Endothelial cell of umbilical vein (primary cell): Measurements from ENCODE around the gene CA5A. TPM values are rescaled to one million over a fixed set of nuclear protein-coding genes. Genes with fewer than 3 reads are reported as not detected.

Experiments
- BruUV-seq: library from RNA; stranded (reverse); fragments of 400-500 nt; replicated peaks from 2 replicates; lab custom pipeline; 2021; lab: Mats Ljungman, UMichigan
- CTCF ChIA-PET: fragments of 300-600, 350-600 bp; sonication (Branson Sonifier 250); formaldehyde crosslinking; loops from one replicate; lab custom pipeline; 2021; ENCODE audit warnings: antibody characterized with exemption, inconsistent platforms; lab: Charles Lee
- POLR2A ChIA-PET: fragments of 300-600, 350-600 bp; sonication (Branson Sonifier 250); formaldehyde crosslinking; loops from one replicate; lab custom pipeline; 2021; ENCODE audit warnings: antibody characterized with exemption, inconsistent platforms; lab: Charles Lee
- DNase-seq: peaks from one replicate; pipeline ENCODE4 v3.0.0-alpha.2; 2011; ENCODE audit warnings: low read depth, low spot score
- FAIRE-seq: peaks from 2 replicates; lab custom pipeline; 2011; peaks lifted over from hg19 to GRCh38; lab: Jason Lieb, UNC
- H2AFZ ChIP-seq: 2 replicates; pipeline ENCODE4 v1.6.0; 2012; ENCODE audit warnings: low read depth, low read length, control low read depth, inconsistent platforms
- H3K27ac ChIP-seq: 2 replicates; pipeline ENCODE4 v1.5.1; 2011; ENCODE audit warnings: low read depth, mild to moderate bottlenecking, control low read depth, low read length, moderate library complexity; ENCODE audit not compliant: insufficient read depth
- H3K27me3 ChIP-seq, 2 experiments: 2 replicates each; pipeline versions ENCODE4 v1.6.0 to v1.6.1; 2011; ENCODE audit warnings: low read length in 2 of 2, mixed read lengths in 1 of 2; ENCODE audit not compliant: control insufficient read depth in 2 of 2, insufficient read depth in 2 of 2
- H3K36me3 ChIP-seq, 2 experiments: 2 replicates in 1 of 2; 3 replicates in 1 of 2; pipeline ENCODE4 v1.5.1; 2011; ENCODE audit warnings: low read length in 2 of 2, mild to moderate bottlenecking in 1 of 2, moderate library complexity in 1 of 2; ENCODE audit not compliant: control insufficient read depth in 2 of 2, insufficient read depth in 2 of 2; ENCODE audit errors: extremely low read depth in 1 of 2
- H3K4me1 ChIP-seq: 3 replicates; pipeline ENCODE4 v1.5.1; 2011; ENCODE audit warnings: mild to moderate bottlenecking, low read length; ENCODE audit not compliant: control insufficient read depth, insufficient read depth; ENCODE audit errors: extremely low read depth
- H3K4me2 ChIP-seq: 2 replicates; pipeline ENCODE4 v1.6.1; 2011; ENCODE audit warnings: low read length, control low read depth, mixed read lengths; ENCODE audit not compliant: insufficient read depth
- H3K4me3 ChIP-seq, 3 experiments: fragments of 200-600 bp in 1 of 3; sonication (generic), shearing (Covaris generic) in 1 of 3; replicated peaks in 1 of 3; 2 replicates each; pipeline ENCODE4 v1.5.1; 2011 to 2016; ENCODE audit warnings: control low read depth in 3 of 3, low read length in 3 of 3, mild to moderate bottlenecking in 2 of 3, inconsistent platforms in 1 of 3, low read depth in 1 of 3, moderate library complexity in 1 of 3; ENCODE audit not compliant: insufficient read depth in 1 of 3
- H3K79me2 ChIP-seq: 2 replicates; pipeline ENCODE4 v1.6.0; 2012; ENCODE audit warnings: low read length, inconsistent platforms; ENCODE audit not compliant: control insufficient read depth, insufficient read depth
- H3K9ac ChIP-seq: replicated peaks from 2 replicates; pipeline ENCODE3; 2011; ENCODE audit warnings: low read length, control low read depth; ENCODE audit not compliant: insufficient read depth; ENCODE audit errors: extremely low read depth
- H3K9me1 ChIP-seq: replicated peaks from 3 replicates; pipeline ENCODE4 v1.6.0; 2011; ENCODE audit warnings: mild to moderate bottlenecking, low read length; ENCODE audit not compliant: control insufficient read depth, insufficient read depth; ENCODE audit errors: extremely low read depth
- H3K9me3 ChIP-seq: replicated peaks from 2 replicates; pipeline ENCODE4 v1.5.1; 2012; ENCODE audit warnings: low read length, inconsistent platforms; ENCODE audit not compliant: control insufficient read depth, insufficient read depth
- H4K20me1 ChIP-seq: replicated peaks from 2 replicates; pipeline ENCODE3; 2011; ENCODE audit warnings: mild to moderate bottlenecking, low read length; ENCODE audit not compliant: control insufficient read depth, insufficient read depth; ENCODE audit errors: extremely low read depth
- EZH2 ChIP-seq: IDR thresholded peaks from 2 replicates; pipeline ENCODE4 v1.6.1; 2012; ENCODE audit warnings: borderline replicate concordance, low read depth, mild to moderate bottlenecking, moderate library complexity, low read length, inconsistent platforms; ENCODE audit not compliant: severe bottlenecking
- FOS ChIP-seq: IDR thresholded peaks from 2 replicates; pipeline ENCODE4 v1.6.1; 2011; ENCODE audit warnings: mild to moderate bottlenecking, low read length, moderate library complexity, borderline replicate concordance; ENCODE audit not compliant: insufficient read depth
- GATA2 ChIP-seq: IDR thresholded peaks from 2 replicates; pipeline ENCODE4 v1.7.0; 2011; ENCODE audit warnings: low read depth, mild to moderate bottlenecking, moderate library complexity, mixed read lengths, low read length; ENCODE audit not compliant: insufficient read length, insufficient read depth
- JUN ChIP-seq: IDR thresholded peaks from 2 replicates; pipeline ENCODE4 v1.6.1; 2011; ENCODE audit warnings: borderline replicate concordance, low read depth; ENCODE audit not compliant: insufficient read length, insufficient read depth
- MYC ChIP-seq: IDR thresholded peaks from one replicate; pipeline ENCODE4 v1.6.1; 2011; ENCODE audit warnings: mild to moderate bottlenecking, low read depth, low read length
- POLR2A ChIP-seq: IDR thresholded peaks from 2 replicates; pipeline ENCODE4 v1.6.1; 2012; ENCODE audit warnings: low read depth, mild to moderate bottlenecking, control low read depth, low read length
- POLR2AphosphoS5 ChIP-seq: IDR thresholded peaks from 2 replicates; pipeline ENCODE4 v1.6.1; 2012; ENCODE audit warnings: low read depth, mild to moderate bottlenecking, control low read depth, low read length, moderate library complexity; ENCODE audit not compliant: insufficient read depth
- dilution Hi-C: fragments of 300-500 bp; cut with MboI; formaldehyde crosslinking; loops from one replicate; pipeline ENCODE4 v1.15.0; 2019; ENCODE audit warnings: low sequenced_read_pairs; ENCODE audit not compliant: extremely low pct_ligation_motif_present
- intact Hi-C: fragments of 100-400 bp; cut with micrococcal nuclease; formaldehyde crosslinking; loops from one replicate; pipeline ENCODE4 v1.10.0; 2022
- polyA plus RNA-seq, 4 experiments: library from polyadenylated mRNA; depleted of rRNA in 3 of 4; stranded (reverse) in 3 of 4; unstranded in 1 of 4; fragments of >200 nt; gene quantifications; 2 replicates each; pipeline versions ENCODE4 v1.2.1 to v1.2.3, GENCODE V29; 2011 to 2012; ENCODE audit warnings: missing spikeins in 1 of 4
- total RNA-seq: library from RNA; stranded (reverse); gene quantifications from 2 replicates; pipeline ENCODE4 v1.2.3, GENCODE V29; 2021
- TF ChIP-seq, protein P1 (sequence below), 2 donors: IDR thresholded peaks; 1 replicate in 1 of 2; 2 replicates in 1 of 2; pipeline ENCODE4 v1.5.1; 2011; ENCODE audit warnings: low read length in 2 of 2, mild to moderate bottlenecking in 2 of 2, moderate library complexity in 2 of 2, control low read depth in 1 of 2, inconsistent platforms in 1 of 2, low read depth in 1 of 2; ENCODE audit not compliant: insufficient read depth in 1 of 2; ENCODE audit errors: extremely low read depth in 1 of 2
- TF ChIP-seq, protein P2 (sequence below): IDR thresholded peaks from 2 replicates; pipeline ENCODE4 v1.6.1; 2011; ENCODE audit not compliant: insufficient read depth, insufficient read length

CA5A gene
- total and polyA plus RNA-seq, 2 donors (not counting 3 experiments of a cell fraction or from before 2014, with no cell fraction given), result not detected

DNA sequence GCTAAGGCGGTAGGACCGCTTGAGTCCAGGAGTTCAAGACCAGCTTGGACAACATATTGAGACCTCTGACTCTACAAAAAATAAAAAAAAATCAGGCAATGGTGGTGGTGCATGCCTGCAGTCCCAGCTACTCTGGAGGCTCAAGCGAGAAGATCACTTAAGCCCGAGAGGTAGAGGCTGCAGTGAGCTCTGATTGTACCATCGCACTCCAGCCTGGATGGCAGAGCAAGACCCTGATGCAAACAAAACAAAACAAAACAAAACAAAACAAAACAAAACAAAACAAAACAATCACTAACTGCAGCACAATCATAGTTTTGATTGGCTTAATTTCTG, 12.4 kb upstream of the CA5A start:
- Histone ChIP-seq H3K27me3 (no peaks in the 10 kb centered on the region), H3K4me1 (peaks cover 17% of the 10 kb centered on the region), H4K20me1 (no peaks in the 10 kb centered on the region), H3K9ac (no peak overlapping the region), H3K9me3 (no peaks in the 10 kb centered on the region), H3K79me2 (peaks cover 21% of the 10 kb centered on the region), H3K27ac (no peak overlapping the region), H2AFZ (no peak overlapping the region), H3K4me2 (no peak overlapping the region), H3K36me3 (no peaks in the 10 kb centered on the region), H3K9me1 (no peaks in the 10 kb centered on the region), H3K4me3 (no peak overlapping the region)
- dilution Hi-C loops (no loop called here), intact Hi-C loops (no loop called here)
- BruUV-seq, result no TSS peak
- ChIA-PET CTCF (interaction anchor here (1.0 to 1.3 kb wide), 2 partner anchors 7 to 108 kb away, joined by 3 read pairs; no protein-coding TSS in a partner anchor), POLR2A (no interaction called here)
- no peak for DNase-seq
- TF ChIP-seq GATA2, result no peak
- TF ChIP-seq MYC, result no peak
- FAIRE-seq, result no peak

DNA sequence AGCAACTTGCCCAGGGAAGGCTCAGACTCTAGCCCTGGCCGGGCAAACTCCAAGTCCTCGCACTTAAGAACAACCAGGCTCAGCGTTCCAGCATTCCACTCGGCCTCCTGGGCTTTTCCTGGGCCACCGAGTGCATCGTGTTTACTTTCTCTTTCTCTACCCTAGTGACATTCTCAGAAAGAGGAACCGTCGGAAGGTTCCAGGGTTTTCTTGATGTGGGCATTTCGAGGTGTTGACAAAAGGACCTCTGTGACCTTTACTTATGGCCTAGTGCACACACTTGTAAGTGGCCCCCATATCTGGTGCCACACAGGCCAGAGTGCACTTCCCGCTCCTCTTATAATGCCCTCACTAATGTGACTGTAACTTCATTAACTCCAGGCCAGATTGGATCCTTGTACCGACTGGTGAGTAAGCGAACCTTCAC, 11.8 kb upstream of the CA5A start:
- Histone ChIP-seq H4K20me1 (no peaks in the 10 kb centered on the region), H3K27ac (no peak overlapping the region), H3K9me3 (no peaks in the 10 kb centered on the region), H3K4me3 (no peak overlapping the region), H3K4me1 (peaks cover 11% of the 10 kb centered on the region), H3K9ac (no peak overlapping the region), H3K9me1 (no peaks in the 10 kb centered on the region), H3K36me3 (no peaks in the 10 kb centered on the region), H2AFZ (no peak overlapping the region), H3K27me3 (no peaks in the 10 kb centered on the region), H3K79me2 (peaks cover 15% of the 10 kb centered on the region), H3K4me2 (no peak overlapping the region)
- CTCF ChIA-PET, result interaction anchor here (1.0 kb wide), 1 partner anchor 108 kb away, joined by 3 read pairs; no protein-coding TSS in a partner anchor
- DNase-seq (no peak), FAIRE-seq (no peak)
- dilution Hi-C loops (no loop called here), intact Hi-C loops (no loop called here)
- POLR2A ChIA-PET, result no interaction called here
- BruUV-seq, result no TSS peak
- TF ChIP-seq FOS (no peak), GATA2 (no peak), EZH2 (no peak), POLR2AphosphoS5 (no peak), POLR2A (no peak), MYC (no peak), JUN (no peak)
- TF ChIP-seq, protein P1, sequence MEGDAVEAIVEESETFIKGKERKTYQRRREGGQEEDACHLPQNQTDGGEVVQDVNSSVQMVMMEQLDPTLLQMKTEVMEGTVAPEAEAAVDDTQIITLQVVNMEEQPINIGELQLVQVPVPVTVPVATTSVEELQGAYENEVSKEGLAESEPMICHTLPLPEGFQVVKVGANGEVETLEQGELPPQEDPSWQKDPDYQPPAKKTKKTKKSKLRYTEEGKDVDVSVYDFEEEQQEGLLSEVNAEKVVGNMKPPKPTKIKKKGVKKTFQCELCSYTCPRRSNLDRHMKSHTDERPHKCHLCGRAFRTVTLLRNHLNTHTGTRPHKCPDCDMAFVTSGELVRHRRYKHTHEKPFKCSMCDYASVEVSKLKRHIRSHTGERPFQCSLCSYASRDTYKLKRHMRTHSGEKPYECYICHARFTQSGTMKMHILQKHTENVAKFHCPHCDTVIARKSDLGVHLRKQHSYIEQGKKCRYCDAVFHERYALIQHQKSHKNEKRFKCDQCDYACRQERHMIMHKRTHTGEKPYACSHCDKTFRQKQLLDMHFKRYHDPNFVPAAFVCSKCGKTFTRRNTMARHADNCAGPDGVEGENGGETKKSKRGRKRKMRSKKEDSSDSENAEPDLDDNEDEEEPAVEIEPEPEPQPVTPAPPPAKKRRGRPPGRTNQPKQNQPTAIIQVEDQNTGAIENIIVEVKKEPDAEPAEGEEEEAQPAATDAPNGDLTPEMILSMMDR (IDR thresholded peaks at IDR 0.05; ENCODE audit: extremely low read depth in 1 of 2, insufficient read depth in 1 of 2, low read depth in 1 of 2, low read length in 2 of 2), result no peak
- TF ChIP-seq, protein P2, sequence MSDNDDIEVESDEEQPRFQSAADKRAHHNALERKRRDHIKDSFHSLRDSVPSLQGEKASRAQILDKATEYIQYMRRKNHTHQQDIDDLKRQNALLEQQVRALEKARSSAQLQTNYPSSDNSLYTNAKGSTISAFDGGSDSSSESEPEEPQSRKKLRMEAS, result no peak
